H9 (cell line): Measurements from ENCODE around the gene GAS6. TPM values are rescaled to one million over a fixed set of nuclear protein-coding genes. Genes with fewer than 3 reads are reported as not detected.

Source experiments
- DNase-seq: peaks from one replicate; pipeline ENCODE4 v3.0.0-alpha.2; 2017
- H2AFZ ChIP-seq: one replicate; pipeline ENCODE4 v1.6.1; 2013; ENCODE audit warnings: mild to moderate bottlenecking, low read length, control low read depth, moderate library complexity
- H2AK5ac ChIP-seq: 2 replicates; pipeline ENCODE4 v1.6.1; 2013; ENCODE audit warnings: low read length, control low read depth, mixed read lengths; ENCODE audit not compliant: insufficient read length
- H2BK120ac ChIP-seq: one replicate; pipeline ENCODE4 v1.6.1; 2013; ENCODE audit warnings: low read depth, mild to moderate bottlenecking, low read length, control low read depth, inconsistent platforms; ENCODE audit not compliant: poor library complexity, severe bottlenecking
- H2BK12ac ChIP-seq: 2 replicates; pipeline ENCODE4 v1.6.1; 2013; ENCODE audit warnings: low read length, control low read depth, mixed read lengths, low read depth; ENCODE audit not compliant: insufficient read length
- H2BK15ac ChIP-seq: 2 replicates; pipeline ENCODE4 v1.6.1; 2013; ENCODE audit warnings: low read depth, low read length, control low read depth
- H2BK20ac ChIP-seq: one replicate; pipeline ENCODE4 v1.6.1; 2013; ENCODE audit warnings: low read depth, mild to moderate bottlenecking, low read length, control low read depth, inconsistent platforms; ENCODE audit not compliant: poor library complexity, severe bottlenecking
- H2BK5ac ChIP-seq: 2 replicates; pipeline ENCODE4 v1.6.1; 2013; ENCODE audit warnings: low read length, control low read depth, mixed read lengths; ENCODE audit not compliant: insufficient read length
- H3K14ac ChIP-seq: 2 replicates; pipeline ENCODE4 v1.6.1; 2013; ENCODE audit warnings: low read length, control low read depth; ENCODE audit not compliant: insufficient read depth
- H3K18ac ChIP-seq: 2 replicates; pipeline ENCODE4 v1.6.1; 2013; ENCODE audit warnings: low read depth, mild to moderate bottlenecking, mixed read lengths, low read length, control low read depth; ENCODE audit not compliant: insufficient read length
- H3K23ac ChIP-seq: 2 replicates; pipeline ENCODE4 v1.6.1; 2013; ENCODE audit warnings: low read length, control low read depth, mixed read lengths, low read depth; ENCODE audit not compliant: insufficient read length
- H3K23me2 ChIP-seq: 2 replicates; pipeline ENCODE4 v1.6.1; 2013; ENCODE audit warnings: low read depth, mild to moderate bottlenecking, mixed read lengths, low read length, control low read depth; ENCODE audit not compliant: insufficient read length, poor library complexity, severe bottlenecking
- H3K27ac ChIP-seq: 2 replicates; pipeline ENCODE4 v1.5.1; 2013; ENCODE audit warnings: low read length, control low read depth, mixed read lengths, low read depth; ENCODE audit not compliant: insufficient read length
- H3K27me3 ChIP-seq: 2 replicates; pipeline ENCODE4 v1.6.1; 2013; ENCODE audit warnings: low read length, control low read depth, inconsistent platforms; ENCODE audit not compliant: insufficient read depth
- H3K4ac ChIP-seq: 2 replicates; pipeline ENCODE4 v1.6.1; 2013; ENCODE audit warnings: low read depth, mild to moderate bottlenecking, control low read depth, inconsistent platforms, low read length, moderate library complexity
- H3K4me1 ChIP-seq: 2 replicates; pipeline ENCODE4 v1.6.1; 2013; ENCODE audit warnings: low read length, control low read depth, inconsistent platforms; ENCODE audit not compliant: insufficient read depth
- H3K4me2 ChIP-seq: 2 replicates; pipeline ENCODE4 v1.6.1; 2013; ENCODE audit warnings: low read length, control low read depth, mixed read lengths; ENCODE audit not compliant: insufficient read length, insufficient read depth
- H3K56ac ChIP-seq: 2 replicates; pipeline ENCODE4 v1.6.1; 2013; ENCODE audit warnings: low read depth, mild to moderate bottlenecking, mixed read lengths, low read length, control low read depth; ENCODE audit not compliant: insufficient read length
- H3K79me1 ChIP-seq: 2 replicates; pipeline ENCODE4 v1.6.1; 2013; ENCODE audit warnings: low read depth, mild to moderate bottlenecking, moderate library complexity, low read length, control low read depth, inconsistent platforms; ENCODE audit not compliant: insufficient read depth, poor library complexity, severe bottlenecking
- H3K79me2 ChIP-seq: 2 replicates; pipeline ENCODE4 v1.6.1; 2013; ENCODE audit warnings: low read length, control low read depth, inconsistent platforms; ENCODE audit not compliant: insufficient read depth
- H3K9ac ChIP-seq: 2 replicates; pipeline ENCODE4 v1.6.1; 2013; ENCODE audit warnings: low read length, control low read depth, mixed read lengths; ENCODE audit not compliant: insufficient read length; ENCODE audit errors: extremely low read depth
- H3K9me3 ChIP-seq: one replicate; pipeline ENCODE4 v1.6.1; 2013; ENCODE audit warnings: low read depth, low read length, inconsistent platforms; ENCODE audit not compliant: control insufficient read depth
- H3T11ph ChIP-seq: one replicate; pipeline ENCODE4 v1.6.1; 2013; ENCODE audit warnings: mild to moderate bottlenecking, low read length, control low read depth, inconsistent platforms
- H4K20me1 ChIP-seq: one replicate; pipeline ENCODE4 v1.6.1; 2013; ENCODE audit not compliant: control insufficient read depth, insufficient read length, insufficient read depth
- H4K5ac ChIP-seq: 2 replicates; pipeline ENCODE4 v1.6.1; 2013; ENCODE audit warnings: low read depth, mild to moderate bottlenecking, mixed read lengths, low read length, control low read depth; ENCODE audit not compliant: insufficient read length
- H4K8ac ChIP-seq: replicated peaks from 2 replicates; pipeline ENCODE4 v1.6.1; 2013; ENCODE audit warnings: low read length, control low read depth, mixed read lengths, low read depth; ENCODE audit not compliant: insufficient read length
- H4K91ac ChIP-seq: 2 replicates; pipeline ENCODE4 v1.6.1; 2013; ENCODE audit warnings: low read depth, mild to moderate bottlenecking, moderate library complexity, mixed read lengths, low read length, control low read depth; ENCODE audit not compliant: insufficient read length
- H3K27ac Mint-ChIP-seq, 3 experiments: 2 replicates in 2 of 3; 3 replicates in 1 of 3; pipeline ENCODE4 v1.8.0; 2020 to 2021; ENCODE audit warnings: mixed read lengths in 3 of 3, mild to moderate bottlenecking in 1 of 3, moderate library complexity in 1 of 3
- H3K27me3 Mint-ChIP-seq: 2 replicates; pipeline ENCODE4 v1.8.0; 2021; ENCODE audit warnings: low read depth, mild to moderate bottlenecking, moderate library complexity, mixed read lengths
- H3K36me3 Mint-ChIP-seq, 3 experiments: 2 replicates in 2 of 3; 3 replicates in 1 of 3; pipeline ENCODE4 v1.8.0; 2020 to 2021; ENCODE audit warnings: low read depth in 3 of 3, mixed read lengths in 3 of 3; ENCODE audit not compliant: insufficient read depth in 1 of 3
- H3K4me1 Mint-ChIP-seq, 2 experiments: 2 replicates each; pipeline ENCODE4 v1.8.0; 2020; ENCODE audit warnings: mixed read lengths in 2 of 2
- H3K4me3 Mint-ChIP-seq, 2 experiments: 2 replicates in 1 of 2; 3 replicates in 1 of 2; pipeline ENCODE4 v1.8.0; 2020 to 2021; ENCODE audit warnings: mild to moderate bottlenecking in 2 of 2, mixed read lengths in 2 of 2, moderate library complexity in 1 of 2
- H3K9me3 Mint-ChIP-seq, 2 experiments: 2 replicates in 1 of 2; 3 replicates in 1 of 2; pipeline ENCODE4 v1.8.0; 2020; ENCODE audit warnings: mild to moderate bottlenecking in 2 of 2, mixed read lengths in 2 of 2, moderate library complexity in 1 of 2
- WGBS: extraction: QIAGEN DNeasy Blood & Tissue Kit; methylation state at CpG from one replicate; pipeline ENCODE4 v1.1.7; 2013; ENCODE audit warnings: missing lambda C conversion rate, low lambda C conversion rate, mixed read lengths; ENCODE audit not compliant: insufficient read length; ENCODE audit errors: extremely low coverage; 5-methylcytosine and 5-hydroxymethylcytosine counted together
- total RNA-seq: library from RNA; stranded (reverse); gene quantifications from 2 replicates; pipeline ENCODE4 v1.2.1, GENCODE V29; 2021
- TF ChIP-seq, protein P1 (sequence below): fragments of 200-600 bp; sonication (generic); conservative IDR thresholded peaks from 3 replicates; pipeline ENCODE4 v1.8.0; 2021; ENCODE audit warnings: antibody characterized with exemption, mild to moderate bottlenecking

GAS6 gene
- total RNA-seq, 1 experiment from 2014 or later, result 20.5 TPM

- Histone ChIP-seq H2BK120ac (no peak overlapping the region), H3K4me2 (no peak overlapping the region), H3T11ph (no peak overlapping the region), H3K56ac (no peak overlapping the region), H4K8ac (no peak overlapping the region), H2AFZ (no peak overlapping the region), H3K79me1 (no peaks in the 10 kb centered on the region), H2BK12ac (no peak overlapping the region), H3K9ac (no peak overlapping the region), H4K91ac (no peak overlapping the region), H3K4me1 (no peaks in the 10 kb centered on the region; the same call in 1 of the 2 replicates), H3K27me3 (no peaks in the 10 kb centered on the region), H3K14ac (no peak overlapping the region), H3K79me2 (no peaks in the 10 kb centered on the region), H4K5ac (no peak overlapping the region), H2BK15ac (no peak overlapping the region), H3K27ac (no peak overlapping the region), H3K23ac (no peak overlapping the region), H2BK5ac (no peak overlapping the region), H3K18ac (no peak overlapping the region), H3K9me3 (no peaks in the 10 kb centered on the region), H2BK20ac (no peak overlapping the region), H2AK5ac (no peak overlapping the region), H3K4ac (no peak overlapping the region), H4K20me1 (no peaks in the 10 kb centered on the region), H3K23me2 (no peaks in the 10 kb centered on the region)
- H3K36me3 Mint-ChIP-seq, result no peaks in the 10 kb centered on the region
- no peak overlapping the region for H3K4me3 Mint-ChIP-seq
- H3K27me3 Mint-ChIP-seq, result no peaks in the 10 kb centered on the region; the same call in 1 of the 2 replicates
- H3K27ac Mint-ChIP-seq, result no peak overlapping the region
- peaks cover 0 to 3% of the 10 kb centered on the region in 2 experiments; a peak in 1 of 4 replicates for H3K4me1 Mint-ChIP-seq
- no peaks in the 10 kb centered on the region for H3K9me3 Mint-ChIP-seq
- WGBS, result no CpG with 5 or more reads among the region's 12 CpGs
- TF ChIP-seq, protein P1, sequence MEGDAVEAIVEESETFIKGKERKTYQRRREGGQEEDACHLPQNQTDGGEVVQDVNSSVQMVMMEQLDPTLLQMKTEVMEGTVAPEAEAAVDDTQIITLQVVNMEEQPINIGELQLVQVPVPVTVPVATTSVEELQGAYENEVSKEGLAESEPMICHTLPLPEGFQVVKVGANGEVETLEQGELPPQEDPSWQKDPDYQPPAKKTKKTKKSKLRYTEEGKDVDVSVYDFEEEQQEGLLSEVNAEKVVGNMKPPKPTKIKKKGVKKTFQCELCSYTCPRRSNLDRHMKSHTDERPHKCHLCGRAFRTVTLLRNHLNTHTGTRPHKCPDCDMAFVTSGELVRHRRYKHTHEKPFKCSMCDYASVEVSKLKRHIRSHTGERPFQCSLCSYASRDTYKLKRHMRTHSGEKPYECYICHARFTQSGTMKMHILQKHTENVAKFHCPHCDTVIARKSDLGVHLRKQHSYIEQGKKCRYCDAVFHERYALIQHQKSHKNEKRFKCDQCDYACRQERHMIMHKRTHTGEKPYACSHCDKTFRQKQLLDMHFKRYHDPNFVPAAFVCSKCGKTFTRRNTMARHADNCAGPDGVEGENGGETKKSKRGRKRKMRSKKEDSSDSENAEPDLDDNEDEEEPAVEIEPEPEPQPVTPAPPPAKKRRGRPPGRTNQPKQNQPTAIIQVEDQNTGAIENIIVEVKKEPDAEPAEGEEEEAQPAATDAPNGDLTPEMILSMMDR, result no peak
- no peak for DNase-seq
Measured at GRCh38 chr13:113792236-113792770, 71.6 kb downstream of the GAS6 start.
